GM20000 (cell line): ENCODE data around the gene SLC35F6.
"Not testable (repeated sequence)": the region's sequence is repeated elsewhere in the genome, so short reads cannot be mapped to it uniquely, and the experiment has no call there.

Experiments used
- DNase-seq: peaks from one replicate; pipeline ENCODE4 v3.0.0; 2012; ENCODE audit warnings: low spot score
- CTCF ChIP-seq: IDR thresholded peaks from 2 replicates; pipeline ENCODE4 v1.5.1; 2012; ENCODE audit warnings: mild to moderate bottlenecking, control low read depth; ENCODE audit errors: extremely low read depth, missing control alignments

SLC35F6 gene

GRCh38 chr2:26792720-26793119, 28.6 kb downstream of the SLC35F6 start:
- no peak for TF ChIP-seq CTCF
- DNase-seq: no peak

DNA sequence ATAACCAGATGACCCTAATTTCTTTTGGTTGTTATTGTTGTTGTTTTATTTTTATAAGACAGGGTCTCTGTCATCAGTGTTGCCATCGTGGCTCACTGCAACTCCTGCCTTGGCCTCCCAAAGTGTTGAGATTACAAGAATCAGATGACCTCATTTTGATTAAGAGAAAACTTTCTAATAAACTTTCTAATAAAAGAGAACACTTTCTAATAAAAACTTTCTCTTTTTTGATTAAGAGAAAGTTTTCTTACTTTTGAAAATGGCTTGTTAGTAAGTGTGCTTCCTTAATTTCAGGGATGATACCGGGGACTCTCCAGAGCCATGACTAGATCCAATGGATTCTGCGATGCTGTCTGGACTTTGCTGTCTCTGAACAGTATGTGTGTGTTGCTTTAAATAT, 29.4 kb downstream of the SLC35F6 start:
- no peak for DNase-seq
- TF ChIP-seq CTCF: no peak

GRCh38 chr2:26795135-26795534, 31.1 kb downstream of the SLC35F6 start:
- DNase-seq: not testable (repeated sequence)

- no peak for TF ChIP-seq CTCF
- no peak for DNase-seq
Observed at GRCh38 chr2:26801328-26801727, 37.2 kb downstream of the SLC35F6 start.

GRCh38 chr2:26801796-26802195, 37.7 kb downstream of the SLC35F6 start:
- DNase-seq: no peak
- TF ChIP-seq CTCF: no peak

GRCh38 chr2:26805241-26805676, 41.2 kb downstream of the SLC35F6 start:
- no peak for DNase-seq
- TF ChIP-seq CTCF: no peak

- no peak for DNase-seq
- no peak for TF ChIP-seq CTCF
Observed at GRCh38 chr2:26807788-26808460, 43.8 kb downstream of the SLC35F6 start.

GRCh38 chr2:26809211-26809610, 45.1 kb downstream of the SLC35F6 start:
- no peak for DNase-seq
- no peak for TF ChIP-seq CTCF
